ENCODE data around the gene TM4SF1.

The TM4SF1 gene

DNA sequence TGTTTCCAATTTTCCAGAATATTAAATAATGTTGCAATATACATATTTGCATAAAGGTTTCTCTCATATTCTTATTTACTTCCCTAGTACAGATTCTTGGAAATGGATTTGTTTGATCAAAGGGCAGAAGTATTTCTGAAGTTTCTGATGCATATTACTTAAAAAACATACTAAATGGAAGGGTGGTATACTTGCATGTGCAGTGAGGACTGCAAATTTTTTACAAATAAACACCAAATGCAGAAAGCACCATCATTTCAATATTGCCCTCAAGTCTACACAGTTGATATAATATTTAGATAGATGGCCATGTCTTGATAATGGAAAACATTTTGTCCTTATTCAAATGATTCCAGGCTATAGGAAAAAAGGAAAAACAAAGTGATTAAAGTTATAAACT, 56.3 kb downstream of the TM4SF1 start:
- Histone ChIP-seq H3K27ac (no peak overlapping the region), H3K9me3 (ENCODE audit: severe bottlenecking) (no peaks in the 10 kb centered on the region), H3K27me3 (ENCODE audit: insufficient read depth, low read depth, severe bottlenecking) (no peaks in the 10 kb centered on the region), H3K4me3 (ENCODE audit: low read depth, low read length) (no peak overlapping the region), H3K36me3 (no peaks in the 10 kb centered on the region)
- TF ChIP-seq, protein P1, sequence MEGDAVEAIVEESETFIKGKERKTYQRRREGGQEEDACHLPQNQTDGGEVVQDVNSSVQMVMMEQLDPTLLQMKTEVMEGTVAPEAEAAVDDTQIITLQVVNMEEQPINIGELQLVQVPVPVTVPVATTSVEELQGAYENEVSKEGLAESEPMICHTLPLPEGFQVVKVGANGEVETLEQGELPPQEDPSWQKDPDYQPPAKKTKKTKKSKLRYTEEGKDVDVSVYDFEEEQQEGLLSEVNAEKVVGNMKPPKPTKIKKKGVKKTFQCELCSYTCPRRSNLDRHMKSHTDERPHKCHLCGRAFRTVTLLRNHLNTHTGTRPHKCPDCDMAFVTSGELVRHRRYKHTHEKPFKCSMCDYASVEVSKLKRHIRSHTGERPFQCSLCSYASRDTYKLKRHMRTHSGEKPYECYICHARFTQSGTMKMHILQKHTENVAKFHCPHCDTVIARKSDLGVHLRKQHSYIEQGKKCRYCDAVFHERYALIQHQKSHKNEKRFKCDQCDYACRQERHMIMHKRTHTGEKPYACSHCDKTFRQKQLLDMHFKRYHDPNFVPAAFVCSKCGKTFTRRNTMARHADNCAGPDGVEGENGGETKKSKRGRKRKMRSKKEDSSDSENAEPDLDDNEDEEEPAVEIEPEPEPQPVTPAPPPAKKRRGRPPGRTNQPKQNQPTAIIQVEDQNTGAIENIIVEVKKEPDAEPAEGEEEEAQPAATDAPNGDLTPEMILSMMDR (IDR thresholded peaks at IDR 0.05; ENCODE audit: low read depth, low read length) = no peak
- DNase-seq = no peak

DNA sequence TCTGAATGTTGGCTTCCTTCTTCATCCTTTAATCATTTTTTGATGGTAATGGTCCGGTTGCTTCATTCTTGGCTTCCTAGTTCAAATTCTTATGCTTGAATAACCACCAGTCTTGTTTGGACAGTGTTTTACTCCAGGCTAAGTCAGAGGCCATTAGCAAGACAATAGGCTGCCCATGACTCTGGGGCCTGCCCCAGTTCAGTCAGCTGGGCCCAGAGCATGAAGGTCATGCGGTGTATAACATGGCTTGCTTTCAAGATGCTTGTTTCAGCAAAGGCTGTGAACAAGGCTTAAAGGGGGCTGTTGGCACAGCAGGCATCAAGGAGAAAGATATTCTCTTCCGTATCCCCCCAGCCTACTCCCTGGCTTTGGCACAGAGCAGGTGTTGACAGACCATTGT, 57.7 kb downstream of the TM4SF1 start:
- no peak overlapping the region for H3K27ac ChIP-seq
- TF ChIP-seq, protein P1 (IDR thresholded peaks at IDR 0.05; ENCODE audit: low read depth, low read length) = no peak
- H3K36me3 ChIP-seq = no peaks in the 10 kb centered on the region
- no peaks in the 10 kb centered on the region for H3K9me3 ChIP-seq (ENCODE audit: severe bottlenecking)
- no peak for DNase-seq
- no peaks in the 10 kb centered on the region for H3K27me3 ChIP-seq (ENCODE audit: insufficient read depth, low read depth, severe bottlenecking)
- no peak overlapping the region for H3K4me3 ChIP-seq (ENCODE audit: low read depth, low read length)

All from WERI-Rb-1 (cell line).